SJCRH30 (cell line): ENCODE measurements around the gene ZBTB7B. TPM values are rescaled to one million over a fixed set of nuclear protein-coding genes. Genes with fewer than 3 reads are reported as not detected.
A peak's percentile ranks its signal among the peaks of the same experiment; 100 is the strongest.

ENCODE experiments used
- DNase-seq, 2 experiments: peaks; one replicate each; pipeline ENCODE4 v3.0.0-alpha.2; 2015 to 2020
- H3K27ac ChIP-seq: fragments of 250-450 bp; sonication (Bioruptor Pico); 2 replicates; pipeline ENCODE4 v1.5.1; 2020; ENCODE audit warnings: mild to moderate bottlenecking, moderate library complexity
- H3K27me3 ChIP-seq: fragments of 250-450 bp; sonication (Bioruptor Pico); 2 replicates; pipeline ENCODE4 v1.5.1; 2020; ENCODE audit warnings: mild to moderate bottlenecking, moderate library complexity
- H3K36me3 ChIP-seq: fragments of 250-450 bp; sonication (Bioruptor Pico); 2 replicates; pipeline ENCODE4 v1.5.1; 2020; ENCODE audit warnings: mild to moderate bottlenecking, moderate library complexity
- H3K4me1 ChIP-seq: fragments of 250-450 bp; sonication (Bioruptor Pico); 2 replicates; pipeline ENCODE4 v1.5.1; 2020; ENCODE audit warnings: mild to moderate bottlenecking, moderate library complexity
- H3K4me3 ChIP-seq: fragments of 250-450 bp; sonication (Bioruptor Pico); 2 replicates; pipeline ENCODE4 v1.5.1; 2020; ENCODE audit warnings: mild to moderate bottlenecking, moderate library complexity
- H3K9me3 ChIP-seq: fragments of 250-450 bp; sonication (Bioruptor Pico); replicated peaks from 2 replicates; pipeline ENCODE4 v1.5.1; 2020; ENCODE audit warnings: mild to moderate bottlenecking, moderate library complexity
- total RNA-seq: library from RNA; depleted of rRNA; stranded (reverse); fragments of >200 nt; shearing (Covaris generic); gene quantifications from 2 replicates; pipeline ENCODE4 v1.2.3, GENCODE V29; 2014

The ZBTB7B gene
- total RNA-seq, 1 experiment from 2014 or later, result 5.6 TPM

GRCh38 chr1:155000726-155001424, 1.7 kb upstream of the ZBTB7B start:
- Histone ChIP-seq H3K27me3 (no peaks in the 10 kb centered on the region), H3K9me3 (no peaks in the 10 kb centered on the region), H3K36me3 (no peaks in the 10 kb centered on the region), H3K4me3 (peak overlapping the region; percentile 65), H3K27ac (peak overlapping the region; percentile 82), H3K4me1 (no peaks in the 10 kb centered on the region)
- peak; percentile 86 to 90 for DNase-seq

GRCh38 chr1:155001425-155001674, 1.3 kb upstream of the ZBTB7B start:
- Histone ChIP-seq H3K4me1 (no peaks in the 10 kb centered on the region), H3K36me3 (no peaks in the 10 kb centered on the region), H3K27ac (peak overlapping the region; percentile 82), H3K9me3 (no peaks in the 10 kb centered on the region), H3K4me3 (peak overlapping the region; percentile 65), H3K27me3 (no peaks in the 10 kb centered on the region)
- DNase-seq, result no peak

- H3K27me3 ChIP-seq, result no peaks in the 10 kb centered on the region
- H3K36me3 ChIP-seq, result no peaks in the 10 kb centered on the region
- H3K4me3 ChIP-seq, result peak overlapping the region; percentile 65
- H3K4me1 ChIP-seq, result no peaks in the 10 kb centered on the region
- H3K9me3 ChIP-seq, result no peaks in the 10 kb centered on the region
- DNase-seq, result peak; percentile 98 to 99
- peak overlapping the region; percentile 82 for H3K27ac ChIP-seq
These were observed 733 bp upstream of the ZBTB7B start for GRCh38 chr1:155001675-155002463.

GRCh38 chr1:155003227-155003765, 694 bp downstream of the ZBTB7B start:
- Histone ChIP-seq H3K9me3 (no peaks in the 10 kb centered on the region), H3K4me3 (peak overlapping the region; percentile 59), H3K27me3 (no peaks in the 10 kb centered on the region), H3K27ac (no peak overlapping the region; the same call in 1 of the 2 replicates), H3K4me1 (no peaks in the 10 kb centered on the region), H3K36me3 (no peaks in the 10 kb centered on the region)
- DNase-seq, result peak; percentile 22 to 43

- DNase-seq, result peak; percentile 54 to 64
- no peaks in the 10 kb centered on the region for H3K27me3 ChIP-seq
- H3K36me3 ChIP-seq, result no peaks in the 10 kb centered on the region
- H3K27ac ChIP-seq, result no peak overlapping the region; the same call in 1 of the 2 replicates
- peak overlapping the region; percentile 59 for H3K4me3 ChIP-seq
- no peaks in the 10 kb centered on the region for H3K4me1 ChIP-seq
- H3K9me3 ChIP-seq, result no peaks in the 10 kb centered on the region
These were observed 1.3 kb downstream of the ZBTB7B start for GRCh38 chr1:155003766-155004351.

- Histone ChIP-seq H3K9me3 (no peaks in the 10 kb centered on the region), H3K4me1 (no peaks in the 10 kb centered on the region), H3K36me3 (no peaks in the 10 kb centered on the region), H3K4me3 (peak overlapping the region; percentile 59), H3K27ac (no peak overlapping the region; the same call in 1 of the 2 replicates), H3K27me3 (no peaks in the 10 kb centered on the region)
- DNase-seq, result no peak
These were observed 1.9 kb downstream of the ZBTB7B start for GRCh38 chr1:155004352-155005075.

GRCh38 chr1:155005076-155006011, 2.7 kb downstream of the ZBTB7B start:
- Histone ChIP-seq H3K4me1 (no peaks in the 10 kb centered on the region), H3K4me3 (no peak overlapping the region), H3K9me3 (no peaks in the 10 kb centered on the region), H3K27me3 (no peaks in the 10 kb centered on the region), H3K27ac (no peak overlapping the region), H3K36me3 (no peaks in the 10 kb centered on the region)
- no peak for DNase-seq

GRCh38 chr1:155006601-155007101, 4.0 kb downstream of the ZBTB7B start:
- H3K27ac ChIP-seq, result no peak overlapping the region
- no peak overlapping the region for H3K4me3 ChIP-seq
- H3K9me3 ChIP-seq, result no peaks in the 10 kb centered on the region
- no peaks in the 10 kb centered on the region for H3K36me3 ChIP-seq
- H3K4me1 ChIP-seq, result no peaks in the 10 kb centered on the region
- no peaks in the 10 kb centered on the region for H3K27me3 ChIP-seq
- peak; percentile 24 to 46 for DNase-seq

- Histone ChIP-seq H3K4me1 (no peaks in the 10 kb centered on the region), H3K4me3 (no peak overlapping the region), H3K9me3 (no peaks in the 10 kb centered on the region), H3K27me3 (no peaks in the 10 kb centered on the region), H3K36me3 (no peaks in the 10 kb centered on the region), H3K27ac (no peak overlapping the region)
- no peak for DNase-seq
These were observed 4.7 kb downstream of the ZBTB7B start for GRCh38 chr1:155007251-155007828.

GRCh38 chr1:155008015-155008941, 5.7 kb downstream of the ZBTB7B start:
- Histone ChIP-seq H3K4me3 (no peak overlapping the region), H3K36me3 (no peaks in the 10 kb centered on the region), H3K27ac (no peak overlapping the region), H3K4me1 (no peaks in the 10 kb centered on the region), H3K9me3 (no peaks in the 10 kb centered on the region), H3K27me3 (no peaks in the 10 kb centered on the region)
- no peak for DNase-seq

- H3K27ac ChIP-seq, result no peak overlapping the region
- no peaks in the 10 kb centered on the region for H3K27me3 ChIP-seq
- no peak for DNase-seq
- no peak overlapping the region for H3K4me3 ChIP-seq
- no peaks in the 10 kb centered on the region for H3K9me3 ChIP-seq
- H3K4me1 ChIP-seq, result no peaks in the 10 kb centered on the region
- H3K36me3 ChIP-seq, result no peaks in the 10 kb centered on the region
These were observed 6.7 kb downstream of the ZBTB7B start for GRCh38 chr1:155009221-155009711.

- H3K9me3 ChIP-seq, result no peaks in the 10 kb centered on the region
- no peaks in the 10 kb centered on the region for H3K27me3 ChIP-seq
- no peak for DNase-seq
- H3K36me3 ChIP-seq, result no peaks in the 10 kb centered on the region
- no peak overlapping the region for H3K27ac ChIP-seq
- H3K4me3 ChIP-seq, result no peak overlapping the region
- no peaks in the 10 kb centered on the region for H3K4me1 ChIP-seq
These were observed 7.1 kb downstream of the ZBTB7B start for GRCh38 chr1:155009742-155010141.
